Astrocyte of the cerebellum (primary cell): Measurements from ENCODE around the gene NEUROD6.

ENCODE experiments used
- DNase-seq: peaks from one replicate; pipeline ENCODE4 v3.0.0-alpha.2; 2011; ENCODE audit warnings: low read depth
- H3K4me3 ChIP-seq: 2 replicates; pipeline ENCODE4 v1.5.1; 2011; ENCODE audit warnings: mild to moderate bottlenecking, low read depth, low read length, moderate library complexity
- in situ Hi-C: cut with HindIII; loops from 2 replicates; pipeline ENCODE4 v1.10.0; 2017; ENCODE audit warnings: low sequenced_read_pairs
- TF ChIP-seq, protein P1 (sequence below): IDR thresholded peaks from 2 replicates; pipeline ENCODE4 v1.5.1; 2012; ENCODE audit warnings: low read length, low read depth, moderate library complexity, mild to moderate bottlenecking; ENCODE audit errors: missing control alignments

NEUROD6 gene

GRCh38 chr7:31299336-31299735 lies 41.2 kb downstream of the NEUROD6 start:
- no peak overlapping the region for H3K4me3 ChIP-seq
- in situ Hi-C loops: loop anchor here (5.0 kb wide), 1 partner anchor 67 kb away; no protein-coding TSS in a partner anchor
- TF ChIP-seq, protein P1, sequence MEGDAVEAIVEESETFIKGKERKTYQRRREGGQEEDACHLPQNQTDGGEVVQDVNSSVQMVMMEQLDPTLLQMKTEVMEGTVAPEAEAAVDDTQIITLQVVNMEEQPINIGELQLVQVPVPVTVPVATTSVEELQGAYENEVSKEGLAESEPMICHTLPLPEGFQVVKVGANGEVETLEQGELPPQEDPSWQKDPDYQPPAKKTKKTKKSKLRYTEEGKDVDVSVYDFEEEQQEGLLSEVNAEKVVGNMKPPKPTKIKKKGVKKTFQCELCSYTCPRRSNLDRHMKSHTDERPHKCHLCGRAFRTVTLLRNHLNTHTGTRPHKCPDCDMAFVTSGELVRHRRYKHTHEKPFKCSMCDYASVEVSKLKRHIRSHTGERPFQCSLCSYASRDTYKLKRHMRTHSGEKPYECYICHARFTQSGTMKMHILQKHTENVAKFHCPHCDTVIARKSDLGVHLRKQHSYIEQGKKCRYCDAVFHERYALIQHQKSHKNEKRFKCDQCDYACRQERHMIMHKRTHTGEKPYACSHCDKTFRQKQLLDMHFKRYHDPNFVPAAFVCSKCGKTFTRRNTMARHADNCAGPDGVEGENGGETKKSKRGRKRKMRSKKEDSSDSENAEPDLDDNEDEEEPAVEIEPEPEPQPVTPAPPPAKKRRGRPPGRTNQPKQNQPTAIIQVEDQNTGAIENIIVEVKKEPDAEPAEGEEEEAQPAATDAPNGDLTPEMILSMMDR: no peak
- DNase-seq: no peak

DNA sequence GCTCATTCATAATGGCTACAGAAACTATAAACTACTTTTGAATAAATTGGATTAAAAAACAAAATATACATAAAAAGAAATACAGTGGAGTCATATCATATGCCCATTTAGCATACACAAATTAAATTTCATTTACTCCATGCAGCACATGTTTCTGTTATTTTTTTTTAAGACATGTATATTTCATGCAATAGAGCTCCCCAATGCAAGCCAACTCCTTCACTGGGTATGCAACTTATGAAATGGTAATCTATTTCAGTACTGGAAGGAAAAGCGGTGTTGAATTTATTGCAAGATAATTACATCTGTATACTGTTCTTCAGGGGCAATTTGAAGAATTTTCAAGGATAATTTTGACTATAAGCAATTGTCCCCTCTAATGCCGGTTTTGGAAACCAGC lies 49.9 kb downstream of the NEUROD6 start:
- in situ Hi-C loops: no loop called here
- TF ChIP-seq, protein P1: no peak
- DNase-seq: no peak
- no peak overlapping the region for H3K4me3 ChIP-seq
